ENCODE measurements around the gene MYO1G.

GRCh38 chr7:44975331-44976039 lies 3.3 kb downstream of the MYO1G start:
- TF ChIP-seq PATZ1 (CRISPR knock-in tag; IDR thresholded peaks at IDR 0.05; ENCODE audit: borderline replicate concordance) (no peak), CSRNP3 (CRISPR knock-in tag; IDR thresholded peaks at IDR 0.05) (no peak), ARNTL (CRISPR knock-in tag; IDR thresholded peaks at IDR 0.05; ENCODE audit: borderline replicate concordance, low read depth) (no peak), GLIS3 (CRISPR knock-in tag; IDR thresholded peaks at IDR 0.05) (no peak), TCF4 (CRISPR knock-in tag; IDR thresholded peaks at IDR 0.05; ENCODE audit: borderline replicate concordance) (no peak), ZFP30 (CRISPR knock-in tag; IDR thresholded peaks at IDR 0.05) (no peak), ESRRG (CRISPR knock-in tag; IDR thresholded peaks at IDR 0.05) (no peak), SNAI2 (CRISPR knock-in tag; IDR thresholded peaks at IDR 0.05) (no peak), ZNF70 (CRISPR knock-in tag; IDR thresholded peaks at IDR 0.05) (no peak), ZFP3 (CRISPR knock-in tag; IDR thresholded peaks at IDR 0.05) (no peak), TSHZ2 (CRISPR knock-in tag; IDR thresholded peaks at IDR 0.05) (no peak), CREB5 (CRISPR knock-in tag; IDR thresholded peaks at IDR 0.05; ENCODE audit: low read depth) (no peak)

Measured in SK-N-SH treated with all-trans-retinoic acid at 6 μM for 48 hours (cell line).